GM15510 (cell line): ENCODE measurements around the gene TMCC3.

Experiments used
- POLR2A ChIP-seq: IDR thresholded peaks from 3 replicates; pipeline ENCODE4 v1.6.1; 2011; ENCODE audit warnings: borderline replicate concordance; ENCODE audit not compliant: insufficient read length; ENCODE audit errors: extremely low read depth

The TMCC3 gene

GRCh38 chr12:94596596-94596995 lies 53.8 kb downstream of the TMCC3 start:
- TF ChIP-seq POLR2A = no peak

GRCh38 chr12:94595152-94595551 lies 55.2 kb downstream of the TMCC3 start:
- no peak for TF ChIP-seq POLR2A

GRCh38 chr12:94594443-94594825 lies 55.9 kb downstream of the TMCC3 start:
- TF ChIP-seq POLR2A = no peak

GRCh38 chr12:94593822-94594442 lies 56.4 kb downstream of the TMCC3 start:
- TF ChIP-seq POLR2A = no peak

- TF ChIP-seq POLR2A = no peak
Measured at GRCh38 chr12:94592080-94592479, 58.3 kb downstream of the TMCC3 start.

- TF ChIP-seq POLR2A = no peak
Measured at GRCh38 chr12:94590428-94590827, 59.9 kb downstream of the TMCC3 start.

- no peak for TF ChIP-seq POLR2A
Measured at GRCh38 chr12:94589591-94590001, 60.8 kb downstream of the TMCC3 start.

GRCh38 chr12:94588346-94588745 lies 62.0 kb downstream of the TMCC3 start:
- no peak for TF ChIP-seq POLR2A

- TF ChIP-seq POLR2A = no peak
Measured at GRCh38 chr12:94587266-94588241, 62.8 kb downstream of the TMCC3 start.

GRCh38 chr12:94586589-94587259 lies 63.6 kb downstream of the TMCC3 start:
- TF ChIP-seq POLR2A = no peak

- TF ChIP-seq POLR2A = no peak
Measured at GRCh38 chr12:94585626-94586025, 64.7 kb downstream of the TMCC3 start.

GRCh38 chr12:94584377-94584776 lies 66.0 kb downstream of the TMCC3 start:
- no peak for TF ChIP-seq POLR2A

- TF ChIP-seq POLR2A = no peak
Measured at GRCh38 chr12:94582591-94582990, 67.8 kb downstream of the TMCC3 start.

- no peak for TF ChIP-seq POLR2A
Measured at GRCh38 chr12:94575645-94576403, 74.5 kb downstream of the TMCC3 start.
